ENCODE measurements around the gene CST3.

Gene CST3

GRCh38 chr20:23608251-23608846, 29.4 kb downstream of the CST3 start:
- DNase-seq (no peak), ATAC-seq (no peak)
- no peak overlapping the region for H3K4me3 Mint-ChIP-seq
- H3K27me3 Mint-ChIP-seq = peaks cover 11% of the 10 kb centered on the region
- H3K27ac Mint-ChIP-seq = no peak overlapping the region
- peaks cover 12% of the 10 kb centered on the region for H3K4me1 Mint-ChIP-seq
- H3K9me3 Mint-ChIP-seq = no peaks in the 10 kb centered on the region

- Mint-ChIP-seq H3K27me3 (peaks cover 12% of the 10 kb centered on the region), H3K27ac (no peak overlapping the region), H3K4me1 (peaks cover 12% of the 10 kb centered on the region), H3K9me3 (no peaks in the 10 kb centered on the region), H3K4me3 (no peak overlapping the region)
- ATAC-seq (no peak), DNase-seq (no peak)
These were observed 30.1 kb downstream of the CST3 start for GRCh38 chr20:23607497-23608245.

GRCh38 chr20:23606652-23607049, 31.1 kb downstream of the CST3 start:
- ATAC-seq (peak; percentile 87), DNase-seq (peak; percentile 67 to 71)
- peaks cover 12% of the 10 kb centered on the region for H3K27me3 Mint-ChIP-seq
- H3K27ac Mint-ChIP-seq = no peak overlapping the region
- no peaks in the 10 kb centered on the region for H3K9me3 Mint-ChIP-seq
- H3K4me3 Mint-ChIP-seq = no peak overlapping the region
- H3K4me1 Mint-ChIP-seq = peaks cover 12% of the 10 kb centered on the region

- ATAC-seq (no peak), DNase-seq (peak in 1 of 2 donors; percentile 8)
- Mint-ChIP-seq H3K9me3 (no peaks in the 10 kb centered on the region), H3K4me3 (no peak within 1 kb of the TSS), H3K27me3 (peaks cover 12% of the 10 kb centered on the region), H3K27ac (no peak within 1 kb of the TSS), H3K4me1 (peaks cover 12% of the 10 kb centered on the region)
These were observed 31.7 kb downstream of the CST3 start, which contains the start of gene CST9 for GRCh38 chr20:23605867-23606651. CST9 (minus strand) TSS chr20:23605917; CDS start chr20:23605864, 53 bp downstream.

- no peak for DNase-seq
- peaks cover 12% of the 10 kb centered on the region for H3K27me3 Mint-ChIP-seq
- no peak overlapping the region for H3K27ac Mint-ChIP-seq
- ATAC-seq = no peak
- no peaks in the 10 kb centered on the region for H3K9me3 Mint-ChIP-seq
- peaks cover 12% of the 10 kb centered on the region for H3K4me1 Mint-ChIP-seq
- H3K4me3 Mint-ChIP-seq = no peak overlapping the region
These were observed 33.4 kb downstream of the CST3 start for GRCh38 chr20:23604306-23604705.

- H3K9me3 Mint-ChIP-seq = no peaks in the 10 kb centered on the region
- no peak overlapping the region for H3K27ac Mint-ChIP-seq
- H3K4me1 Mint-ChIP-seq = peaks cover 12% of the 10 kb centered on the region
- no peak for DNase-seq
- no peak overlapping the region for H3K4me3 Mint-ChIP-seq
- ATAC-seq = no peak
- peaks cover 12% of the 10 kb centered on the region for H3K27me3 Mint-ChIP-seq
These were observed 34.4 kb downstream of the CST3 start for GRCh38 chr20:23603321-23603720.

GRCh38 chr20:23602699-23603098, 35.1 kb downstream of the CST3 start:
- ATAC-seq (no peak), DNase-seq (no peak)
- Mint-ChIP-seq H3K27me3 (peaks cover 12% of the 10 kb centered on the region), H3K9me3 (no peaks in the 10 kb centered on the region), H3K4me1 (peaks cover 12% of the 10 kb centered on the region), H3K27ac (peak overlapping the region in 1 of 2 donors; percentile 54), H3K4me3 (no peak overlapping the region)

GRCh38 chr20:23602241-23602640, 35.5 kb downstream of the CST3 start:
- H3K27ac Mint-ChIP-seq = peak overlapping the region in 1 of 2 donors; percentile 12
- DNase-seq (no peak), ATAC-seq (no peak)
- peaks cover 12% of the 10 kb centered on the region for H3K27me3 Mint-ChIP-seq
- H3K4me3 Mint-ChIP-seq = no peak overlapping the region
- H3K9me3 Mint-ChIP-seq = no peaks in the 10 kb centered on the region
- H3K4me1 Mint-ChIP-seq = peaks cover 11% of the 10 kb centered on the region

- Mint-ChIP-seq H3K27ac (no peak overlapping the region), H3K4me1 (peaks cover 6% of the 10 kb centered on the region), H3K27me3 (peaks cover 12% of the 10 kb centered on the region), H3K4me3 (no peak overlapping the region), H3K9me3 (no peaks in the 10 kb centered on the region)
- ATAC-seq (no peak), DNase-seq (no peak)
These were observed 36.0 kb downstream of the CST3 start for GRCh38 chr20:23601715-23602114.

- no peaks in the 10 kb centered on the region for H3K4me1 Mint-ChIP-seq
- H3K27me3 Mint-ChIP-seq = peaks cover 2% of the 10 kb centered on the region
- DNase-seq (no peak), ATAC-seq (no peak)
- H3K4me3 Mint-ChIP-seq = no peak overlapping the region
- no peak overlapping the region for H3K27ac Mint-ChIP-seq
- H3K9me3 Mint-ChIP-seq = no peaks in the 10 kb centered on the region
These were observed 39.3 kb downstream of the CST3 start for GRCh38 chr20:23598481-23598880.

- DNase-seq (no peak), ATAC-seq (no peak)
- no peaks in the 10 kb centered on the region for H3K4me1 Mint-ChIP-seq
- H3K4me3 Mint-ChIP-seq = no peak overlapping the region
- no peaks in the 10 kb centered on the region for H3K27me3 Mint-ChIP-seq
- H3K9me3 Mint-ChIP-seq = no peaks in the 10 kb centered on the region
- H3K27ac Mint-ChIP-seq = no peak overlapping the region
These were observed 41.0 kb downstream of the CST3 start for GRCh38 chr20:23596579-23597250.

- H3K27ac Mint-ChIP-seq = peak overlapping the region in 1 of 2 donors; percentile 12
- H3K4me1 Mint-ChIP-seq = no peaks in the 10 kb centered on the region
- H3K9me3 Mint-ChIP-seq = no peaks in the 10 kb centered on the region
- no peaks in the 10 kb centered on the region for H3K27me3 Mint-ChIP-seq
- no peak for ATAC-seq
- no peak for DNase-seq
- no peak overlapping the region for H3K4me3 Mint-ChIP-seq
These were observed 41.8 kb downstream of the CST3 start for GRCh38 chr20:23595941-23596340.

- Mint-ChIP-seq H3K9me3 (no peaks in the 10 kb centered on the region), H3K4me3 (peak overlapping the region in 1 of 2 donors; percentile 29)
- no peak for DNase-seq
These were observed 49.0 kb downstream of the CST3 start for GRCh38 chr20:23588434-23589403.

GRCh38 chr20:23587631-23588030, 50.1 kb downstream of the CST3 start:
- H3K9me3 Mint-ChIP-seq = no peaks in the 10 kb centered on the region
- peak overlapping the region; percentile 30 to 85 for H3K27ac Mint-ChIP-seq
- ATAC-seq = no peak
- DNase-seq = no peak
- H3K27me3 Mint-ChIP-seq = peaks cover 28% of the 10 kb centered on the region
- no peaks in the 10 kb centered on the region for H3K4me1 Mint-ChIP-seq
- H3K4me3 Mint-ChIP-seq = no peak overlapping the region

More at GRCh38 chr20:23588434-23589403, 49.0 kb downstream of the CST3 start:
- H3K27me3 Mint-ChIP-seq = peaks cover 24% of the 10 kb centered on the region
- no peak for ATAC-seq
- H3K27ac Mint-ChIP-seq = peak overlapping the region in 1 of 2 donors; percentile 72
- no peaks in the 10 kb centered on the region for H3K4me1 Mint-ChIP-seq
